GM10248 (cell line): Measurements from ENCODE around the gene CCNO.
A peak's percentile ranks its signal among the peaks of the same experiment; 100 is the strongest.

Source experiments
- CTCF ChIA-PET: fragments of 300-600 bp; sonication (Branson Sonifier 250); formaldehyde crosslinking; extraction: SDS; loops from one replicate; lab custom pipeline; 2021; ENCODE audit warnings: antibody characterized with exemption; lab: Yijun Ruan, JAX
- POLR2A ChIA-PET: fragments of 350-650 bp; sonication (Branson Sonifier 250); formaldehyde crosslinking; extraction: SDS; loops from one replicate; lab custom pipeline; 2020; ENCODE audit warnings: antibody characterized with exemption; lab: Yijun Ruan, JAX
- DNase-seq: peaks from one replicate; pipeline ENCODE4 v3.0.0; 2012; ENCODE audit errors: extremely low spot score
- CTCF ChIP-seq: IDR thresholded peaks from 2 replicates; pipeline ENCODE4 v1.5.1; 2012; ENCODE audit warnings: mild to moderate bottlenecking, low read depth; ENCODE audit errors: extremely low read depth, missing control alignments, control extremely low read depth

Gene CCNO

GRCh38 chr5:55226027-55226933 is 7.1 kb downstream of the CCNO start:
- DNase-seq, result peak; percentile 74
- ChIA-PET POLR2A (interaction anchor here (0.6 kb wide), 1 partner anchor 16 kb away, joined by 4 read pairs; no protein-coding TSS in a partner anchor), CTCF (interaction anchor here (0.6 to 2.1 kb wide), 12 partner anchors 9 to 475 kb away, joined by 3 to 18 read pairs (median 4); no protein-coding TSS in a partner anchor)
- TF ChIP-seq CTCF, result peak; percentile 87

GRCh38 chr5:55225346-55225745 is 8.1 kb downstream of the CCNO start:
- no peak for TF ChIP-seq CTCF
- no peak for DNase-seq
- ChIA-PET POLR2A (no interaction called here), CTCF (interaction anchor here (1.2 to 2.1 kb wide), 6 partner anchors 8 to 466 kb away, joined by 4 to 18 read pairs (median 5); no protein-coding TSS in a partner anchor)

GRCh38 chr5:55223812-55224240 is 9.6 kb downstream of the CCNO start:
- ChIA-PET CTCF (interaction anchor here (1.0 to 1.8 kb wide), 4 partner anchors 9 to 20 kb away, joined by 3 to 6 read pairs (median 4); partner anchors contain the start of gene CCNO), POLR2A (no interaction called here)
- TF ChIP-seq CTCF, result no peak
- DNase-seq, result no peak

GRCh38 chr5:55222985-55223811 is 10.2 kb downstream of the CCNO start:
- DNase-seq, result peak; percentile 33
- TF ChIP-seq CTCF, result no peak
- ChIA-PET POLR2A (no interaction called here), CTCF (interaction anchor here (1.0 to 1.8 kb wide), 4 partner anchors 10 to 21 kb away, joined by 3 to 6 read pairs (median 4); partner anchors contain the start of gene CCNO)

GRCh38 chr5:55222092-55222984 is 11.1 kb downstream of the CCNO start:
- DNase-seq, result peak; percentile 17
- no peak for TF ChIP-seq CTCF
- ChIA-PET CTCF (no interaction called here), POLR2A (no interaction called here)
